GM18526 (cell line): ENCODE results near the gene BPHL.

Experiments used
- POLR2A ChIP-seq: IDR thresholded peaks from 3 replicates; pipeline ENCODE4 v1.6.1; 2011; ENCODE audit not compliant: insufficient read length; ENCODE audit errors: extremely low read depth

The BPHL gene

DNA sequence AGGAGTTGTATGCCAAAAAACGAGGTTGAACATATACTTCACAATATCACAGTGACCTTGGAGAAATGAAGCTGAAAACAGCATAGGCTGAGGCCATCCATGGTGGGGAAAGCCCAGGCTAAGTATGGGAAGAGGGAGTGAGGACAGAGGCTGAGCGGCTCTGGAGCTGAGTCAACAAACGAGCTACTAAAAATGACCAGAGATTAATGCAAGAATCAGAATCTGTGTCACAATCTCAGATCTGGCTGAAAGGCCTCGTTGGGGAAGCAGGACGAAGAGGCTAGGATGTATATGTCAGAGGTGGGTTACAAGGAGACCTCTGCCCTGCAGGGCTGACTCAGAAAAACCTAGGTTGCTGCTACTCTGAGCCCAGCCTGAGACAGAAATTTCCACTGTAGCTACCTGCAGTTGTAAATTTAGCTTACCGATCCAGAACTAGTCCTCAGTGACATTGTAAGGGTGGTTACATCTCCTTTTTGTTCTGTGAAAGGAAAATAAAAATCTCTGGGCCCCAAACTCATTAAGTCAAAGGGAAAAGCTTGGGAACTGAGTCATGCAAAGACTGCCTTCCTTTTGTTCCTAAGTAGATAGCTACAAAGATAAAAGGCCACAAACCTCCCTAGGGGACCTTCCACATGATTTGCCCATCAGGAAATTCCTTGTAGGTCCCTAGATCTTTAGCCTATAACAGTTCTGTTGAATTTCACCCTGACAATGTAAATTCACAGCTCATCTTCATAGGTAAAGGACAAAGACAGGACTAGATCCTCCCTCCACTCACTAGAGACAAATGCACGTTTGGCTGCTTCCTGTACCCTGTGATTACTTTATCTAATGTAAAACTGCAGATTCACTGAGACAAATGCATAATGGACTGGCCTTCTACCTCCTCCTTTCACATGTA is 47.4 kb downstream of the BPHL start:
- TF ChIP-seq POLR2A = no peak

GRCh38 chr6:3175715-3176402 is 57.3 kb downstream of the BPHL start:
- TF ChIP-seq POLR2A = no peak

DNA sequence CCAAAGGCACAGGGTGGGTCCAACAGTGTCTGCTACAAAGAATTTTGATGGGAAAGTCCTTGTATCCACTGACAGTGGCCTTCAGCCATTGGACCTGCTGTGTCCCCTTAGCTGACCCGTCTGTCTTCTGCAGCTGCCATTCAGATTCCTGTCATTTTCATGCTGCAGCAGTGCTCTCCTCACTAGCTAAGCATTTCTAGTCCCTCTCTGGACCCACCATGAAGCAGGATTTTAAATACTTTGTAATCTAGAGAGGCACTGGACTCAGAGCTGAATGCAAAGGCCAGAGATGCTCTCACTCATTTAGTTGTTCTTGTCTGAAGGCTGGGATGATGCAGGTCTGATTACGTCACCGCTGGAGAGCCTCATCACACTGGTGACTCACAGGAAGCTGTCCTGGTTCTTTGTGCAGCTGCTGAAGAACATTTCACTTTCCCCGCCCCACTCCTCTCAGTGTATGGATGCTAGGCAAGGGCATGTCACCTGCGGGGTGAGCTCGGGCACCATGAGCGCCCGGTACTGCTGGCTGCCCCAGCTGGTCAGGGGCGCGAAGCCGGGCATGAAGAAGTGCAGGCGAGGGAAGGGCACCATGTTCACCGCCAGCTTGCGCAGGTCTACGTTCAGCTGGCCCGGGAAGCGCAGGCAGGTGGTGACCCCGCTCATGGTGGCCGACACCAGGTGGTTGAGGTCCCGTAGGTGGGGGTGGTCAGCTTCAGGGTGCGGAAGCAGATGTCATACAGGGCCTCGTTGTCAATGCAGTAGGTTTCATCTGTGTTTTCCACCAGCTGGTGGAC is 58.2 kb downstream of the BPHL start:
- TF ChIP-seq POLR2A = no peak

DNA sequence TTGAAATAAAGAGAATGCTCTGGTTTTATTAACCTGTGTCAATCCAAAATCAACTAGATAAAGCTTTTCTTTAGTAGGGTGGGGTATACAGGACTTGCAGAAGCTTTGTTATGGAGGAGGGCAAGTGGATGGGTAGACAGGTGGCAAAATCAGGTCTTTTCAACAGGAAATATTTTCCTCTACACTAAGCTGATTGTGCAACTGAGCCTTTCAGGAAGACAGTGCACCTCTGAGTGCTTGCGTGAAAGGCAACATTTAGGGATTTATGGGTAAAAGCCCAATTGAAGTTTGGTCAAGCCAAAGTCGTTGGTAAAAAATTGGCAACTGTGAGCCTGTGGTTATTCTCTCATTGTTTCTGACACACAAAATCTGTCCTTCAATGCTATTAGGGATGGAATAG is 62.6 kb downstream of the BPHL start:
- TF ChIP-seq POLR2A = no peak

GRCh38 chr6:3183066-3183465 is 64.6 kb downstream of the BPHL start:
- TF ChIP-seq POLR2A = no peak

DNA sequence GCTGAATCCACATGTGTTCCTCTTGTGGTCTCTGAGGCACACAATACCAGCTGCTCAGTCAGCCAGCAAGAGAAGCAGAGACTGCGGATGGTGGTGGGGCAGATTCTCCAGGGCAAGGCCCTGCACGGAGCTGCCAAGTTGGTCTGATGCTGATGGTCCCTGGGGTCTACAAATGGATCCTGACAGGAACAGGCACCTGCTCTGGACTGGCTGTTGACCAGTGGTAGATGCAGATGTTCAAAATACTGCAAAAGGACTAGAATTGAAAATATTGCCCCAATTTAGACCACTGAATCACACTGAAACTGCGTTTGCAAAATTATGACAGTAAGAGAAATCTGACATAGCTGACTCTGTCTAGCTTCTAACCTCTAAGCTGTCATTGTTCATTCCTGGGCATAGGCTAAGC is 68.5 kb downstream of the BPHL start:
- TF ChIP-seq POLR2A = no peak

GRCh38 chr6:3188262-3188661 is 69.8 kb downstream of the BPHL start:
- no peak for TF ChIP-seq POLR2A

DNA sequence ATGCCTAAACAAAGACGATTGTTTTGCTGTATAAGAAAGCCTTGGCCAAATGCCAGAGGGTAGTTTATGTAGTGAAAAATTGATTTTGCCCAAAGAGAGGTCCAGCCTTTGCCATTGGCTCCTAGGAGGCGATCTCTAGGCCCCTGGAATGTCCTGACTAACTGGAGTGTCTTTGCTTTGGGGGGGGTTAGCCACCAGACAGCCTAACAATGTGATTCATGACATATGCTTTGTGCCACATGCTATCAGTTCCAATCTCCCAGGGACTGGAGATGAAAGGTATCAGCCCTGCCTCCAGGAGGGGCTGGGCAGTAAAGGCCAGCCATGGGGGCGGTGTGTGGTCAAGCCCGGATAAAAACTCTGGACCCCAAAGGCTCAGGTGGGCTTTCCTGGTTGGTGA is 71.5 kb downstream of the BPHL start:
- TF ChIP-seq POLR2A = no peak

DNA sequence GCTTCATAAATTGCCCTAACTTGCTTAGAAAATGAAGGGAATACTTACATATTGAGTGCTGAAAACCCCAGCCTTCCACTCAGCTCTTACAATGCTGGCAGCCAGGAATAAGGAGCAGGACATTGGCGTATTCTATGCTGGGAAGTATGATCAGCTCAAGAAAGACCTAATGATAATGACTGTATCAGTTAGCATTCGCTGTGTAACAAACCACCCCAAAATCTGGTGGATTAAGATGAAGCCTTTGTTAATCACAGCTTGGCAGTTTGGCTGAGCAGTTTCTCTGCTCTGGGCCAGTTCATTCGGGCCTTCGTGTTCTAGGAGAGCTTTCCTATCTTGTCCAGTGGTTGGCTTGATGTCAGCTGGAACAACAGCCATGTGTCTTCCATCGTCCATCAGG is 72.3 kb downstream of the BPHL start:
- no peak for TF ChIP-seq POLR2A

GRCh38 chr6:3193102-3193849 is 74.8 kb downstream of the BPHL start:
- no peak for TF ChIP-seq POLR2A

- no peak for TF ChIP-seq POLR2A
Observed at GRCh38 chr6:3194535-3195419, 76.3 kb downstream of the BPHL start.

GRCh38 chr6:3195420-3195694 is 76.8 kb downstream of the BPHL start:
- TF ChIP-seq POLR2A = no peak

- no peak for TF ChIP-seq POLR2A
Observed at GRCh38 chr6:3195695-3196497, 77.4 kb downstream of the BPHL start.
